Measurements from ENCODE around the gene FOXE3. TPM values are rescaled to one million over a fixed set of nuclear protein-coding genes. Genes with fewer than 3 reads are reported as not detected.

Gene FOXE3
- total and polyA plus RNA-seq, 2 donors (not counting 3 experiments of a cell fraction or from before 2014, with no cell fraction given), result not detected

- CTCF ChIA-PET, result interaction anchor here (0.6 to 2.6 kb wide), 8 partner anchors 13 to 307 kb away, joined by 3 to 14 read pairs (median 5); partner anchors contain the start of genes FOXD2 and PDZK1IP1
- Histone ChIP-seq H3K4me2 (ENCODE audit: insufficient read depth, low read length) (no peak overlapping the region), H3K27ac (ENCODE audit: insufficient read depth, low read depth, low read length) (no peak overlapping the region), H4K20me1 (replicated peaks; ENCODE audit: control insufficient read depth, extremely low read depth, insufficient read depth, low read length) (no peaks in the 10 kb centered on the region), H3K4me3 (replicated peaks in 1 of 3; ENCODE audit: insufficient read depth in 1 of 3, low read depth in 1 of 3, low read length in 3 of 3) (no peak overlapping the region), H3K79me2 (ENCODE audit: control insufficient read depth, insufficient read depth, low read length) (no peaks in the 10 kb centered on the region), H2AFZ (ENCODE audit: low read depth, low read length) (no peak overlapping the region), H3K9me1 (replicated peaks; ENCODE audit: control insufficient read depth, extremely low read depth, insufficient read depth, low read length) (no peaks in the 10 kb centered on the region), H3K9ac (replicated peaks; ENCODE audit: extremely low read depth, insufficient read depth, low read length) (no peak overlapping the region), H3K9me3 (replicated peaks; ENCODE audit: control insufficient read depth, insufficient read depth, low read length) (no peaks in the 10 kb centered on the region), H3K4me1 (ENCODE audit: control insufficient read depth, extremely low read depth, insufficient read depth, low read length) (no peaks in the 10 kb centered on the region), H3K27me3 (ENCODE audit: control insufficient read depth in 2 of 2, insufficient read depth in 2 of 2, low read length in 2 of 2) (peaks cover 40 to 58% of the 10 kb centered on the region in 2 experiments), H3K36me3 (ENCODE audit: control insufficient read depth in 2 of 2, extremely low read depth in 1 of 2, insufficient read depth in 2 of 2, low read length in 2 of 2) (no peaks in the 10 kb centered on the region)
- DNase-seq (ENCODE audit: low read depth, low spot score), result no peak
- FAIRE-seq, result no peak
- POLR2A ChIA-PET, result no interaction called here
- intact Hi-C loops (cut with micrococcal nuclease), result no loop called here
- TF ChIP-seq CTCF (IDR thresholded peaks at IDR 0.05; ENCODE audit: extremely low read depth in 1 of 2, insufficient read depth in 1 of 2, low read depth in 1 of 2, low read length in 2 of 2) (no peak), MYC (IDR thresholded peaks at IDR 0.05; ENCODE audit: low read depth, low read length) (no peak)
- BruUV-seq (replicated peaks), result no TSS peak
- dilution Hi-C loops (cut with MboI; ENCODE audit: extremely low pct_ligation_motif_present, low sequenced_read_pairs), result no loop called here
Measured at GRCh38 chr1:47418681-47419325, 2.7 kb downstream of the FOXE3 start.

GRCh38 chr1:47420547-47420946, 4.5 kb downstream of the FOXE3 start:
- TF ChIP-seq CTCF (IDR thresholded peaks at IDR 0.05; ENCODE audit: extremely low read depth in 1 of 2, insufficient read depth in 1 of 2, low read depth in 1 of 2, low read length in 2 of 2) (no peak), POLR2AphosphoS5 (IDR thresholded peaks at IDR 0.05; ENCODE audit: insufficient read depth, low read depth, low read length) (no peak), GATA2 (IDR thresholded peaks at IDR 0.05; ENCODE audit: insufficient read depth, insufficient read length, low read depth, low read length) (no peak), FOS (IDR thresholded peaks at IDR 0.05; ENCODE audit: borderline replicate concordance, insufficient read depth, low read length) (no peak), EZH2 (IDR thresholded peaks at IDR 0.05; ENCODE audit: borderline replicate concordance, low read depth, low read length, severe bottlenecking) (no peak), MYC (IDR thresholded peaks at IDR 0.05; ENCODE audit: low read depth, low read length) (no peak), MAX (IDR thresholded peaks at IDR 0.05; ENCODE audit: insufficient read depth, insufficient read length) (no peak), JUN (IDR thresholded peaks at IDR 0.05; ENCODE audit: borderline replicate concordance, insufficient read depth, insufficient read length, low read depth) (no peak), POLR2A (IDR thresholded peaks at IDR 0.05; ENCODE audit: low read depth, low read length) (no peak)
- Histone ChIP-seq H2AFZ (ENCODE audit: low read depth, low read length) (no peak overlapping the region), H3K9me3 (replicated peaks; ENCODE audit: control insufficient read depth, insufficient read depth, low read length) (no peaks in the 10 kb centered on the region), H4K20me1 (replicated peaks; ENCODE audit: control insufficient read depth, extremely low read depth, insufficient read depth, low read length) (no peaks in the 10 kb centered on the region), H3K27ac (ENCODE audit: insufficient read depth, low read depth, low read length) (no peak overlapping the region), H3K4me2 (ENCODE audit: insufficient read depth, low read length) (no peak overlapping the region), H3K9ac (replicated peaks; ENCODE audit: extremely low read depth, insufficient read depth, low read length) (no peak overlapping the region), H3K9me1 (replicated peaks; ENCODE audit: control insufficient read depth, extremely low read depth, insufficient read depth, low read length) (no peaks in the 10 kb centered on the region), H3K79me2 (ENCODE audit: control insufficient read depth, insufficient read depth, low read length) (no peaks in the 10 kb centered on the region), H3K27me3 (ENCODE audit: control insufficient read depth in 2 of 2, insufficient read depth in 2 of 2, low read length in 2 of 2) (peaks cover 31 to 41% of the 10 kb centered on the region in 2 experiments), H3K36me3 (ENCODE audit: control insufficient read depth in 2 of 2, extremely low read depth in 1 of 2, insufficient read depth in 2 of 2, low read length in 2 of 2) (no peaks in the 10 kb centered on the region), H3K4me3 (replicated peaks in 1 of 3; ENCODE audit: insufficient read depth in 1 of 3, low read depth in 1 of 3, low read length in 3 of 3) (no peak overlapping the region), H3K4me1 (ENCODE audit: control insufficient read depth, extremely low read depth, insufficient read depth, low read length) (no peaks in the 10 kb centered on the region)
- BruUV-seq (replicated peaks), result no TSS peak
- FAIRE-seq (no peak), DNase-seq (ENCODE audit: low read depth, low spot score) (no peak)
- ChIA-PET CTCF (interaction anchor here (0.6 to 2.3 kb wide), 9 partner anchors 11 to 306 kb away, joined by 3 to 15 read pairs (median 4); partner anchors contain the start of gene FOXD2), POLR2A (no interaction called here)
- intact Hi-C loops (cut with micrococcal nuclease), result loop anchor here (5.0 kb wide), 1 partner anchor 108 kb away; the partner anchor contains the start of gene STIL
- dilution Hi-C loops (cut with MboI; ENCODE audit: extremely low pct_ligation_motif_present, low sequenced_read_pairs), result no loop called here

Measured in endothelial cell of umbilical vein (primary cell).